GM21576 (cell line): ENCODE data around the gene KCNA2.

Source experiments
- ATAC-seq: cut with Tn5 transposase; IDR thresholded peaks from one replicate; pipeline ENCODE4 v1.9.1; 2021; ENCODE audit warnings: mild to moderate bottlenecking, moderate library complexity; ENCODE audit not compliant: unreplicated experiment

KCNA2 gene

GRCh38 chr1:110572751-110573150, 33.4 kb downstream of the KCNA2 start:
- no peak for ATAC-seq

- no peak for ATAC-seq
Observed at GRCh38 chr1:110570901-110571300, 35.3 kb downstream of the KCNA2 start.

- no peak for ATAC-seq
Observed at GRCh38 chr1:110570307-110570706, 35.9 kb downstream of the KCNA2 start.

- no peak for ATAC-seq
Observed at GRCh38 chr1:110566836-110567235, 39.3 kb downstream of the KCNA2 start.

GRCh38 chr1:110565565-110565964, 40.6 kb downstream of the KCNA2 start:
- no peak for ATAC-seq

- ATAC-seq, result no peak
Observed at GRCh38 chr1:110563089-110563488, 43.1 kb downstream of the KCNA2 start.

GRCh38 chr1:110561596-110561995, 44.6 kb downstream of the KCNA2 start:
- ATAC-seq, result no peak

- ATAC-seq, result no peak
Observed at GRCh38 chr1:110559157-110559556, 47.0 kb downstream of the KCNA2 start.

- no peak for ATAC-seq
Observed at GRCh38 chr1:110557481-110557880, 48.7 kb downstream of the KCNA2 start.

- ATAC-seq, result no peak
Observed at GRCh38 chr1:110556471-110556807, 49.7 kb downstream of the KCNA2 start.

- no peak for ATAC-seq
Observed at GRCh38 chr1:110555807-110556470, 50.2 kb downstream of the KCNA2 start.

GRCh38 chr1:110554871-110555801, 51.0 kb downstream of the KCNA2 start:
- ATAC-seq, result no peak

GRCh38 chr1:110551278-110551809, 54.8 kb downstream of the KCNA2 start:
- ATAC-seq, result no peak

GRCh38 chr1:110549831-110550230, 56.3 kb downstream of the KCNA2 start:
- ATAC-seq, result no peak

- no peak for ATAC-seq
Observed at GRCh38 chr1:110548381-110548780, 57.8 kb downstream of the KCNA2 start.

GRCh38 chr1:110547017-110547416, 59.1 kb downstream of the KCNA2 start:
- ATAC-seq, result no peak

GRCh38 chr1:110545492-110545891, 60.7 kb downstream of the KCNA2 start:
- no peak for ATAC-seq

- ATAC-seq, result no peak
Observed at GRCh38 chr1:110544753-110545152, 61.4 kb downstream of the KCNA2 start.
